GM23338 (cell line): ENCODE results near the gene C20orf204. TPM values are rescaled to one million over a fixed set of nuclear protein-coding genes. Genes with fewer than 3 reads are reported as not detected.

ENCODE experiments used
- ATAC-seq: fragments of 200-7000 bp; cut with Tn5 transposase; 3 replicates; pipeline ENCODE4 v1.9.1; 2020
- DNase-seq: peaks from one replicate; pipeline ENCODE4 v3.0.0-alpha.2; 2015; ENCODE audit warnings: low spot score
- H2AFZ ChIP-seq: fragments of 200-600 bp; sonication (generic); 2 replicates; pipeline ENCODE4 v1.8.0; 2016; ENCODE audit warnings: antibody characterized with exemption, mild to moderate bottlenecking, moderate library complexity
- H3F3A ChIP-seq: fragments of 200-600 bp; sonication (generic); replicated peaks from 2 replicates; pipeline ENCODE4 v1.8.0; 2017; ENCODE audit warnings: antibody characterized with exemption, mixed run types, low read depth
- H3K27ac ChIP-seq: fragments of 200-600 bp; sonication (generic); 2 replicates; pipeline ENCODE4 v1.6.1; 2016; ENCODE audit warnings: low read depth
- H3K27me3 ChIP-seq: fragments of 200-600 bp; sonication (generic); 2 replicates; pipeline ENCODE4 v1.8.0; 2016; ENCODE audit warnings: mild to moderate bottlenecking, mixed run types, moderate library complexity; ENCODE audit not compliant: insufficient read depth
- H3K36me3 ChIP-seq: fragments of 200-600 bp; sonication (generic); 2 replicates; pipeline ENCODE4 v1.8.0; 2016; ENCODE audit warnings: mild to moderate bottlenecking; ENCODE audit not compliant: insufficient read depth
- H3K4me1 ChIP-seq: fragments of 200-600 bp; sonication (generic); 2 replicates; pipeline ENCODE4 v1.8.0; 2016; ENCODE audit warnings: mild to moderate bottlenecking, moderate library complexity; ENCODE audit not compliant: insufficient read depth
- H3K4me2 ChIP-seq: fragments of 200-600 bp; sonication (generic); 2 replicates; pipeline ENCODE4 v1.7.1; 2017; ENCODE audit warnings: mixed run types
- H3K4me3 ChIP-seq: fragments of 200-600 bp; sonication (generic); 2 replicates; pipeline ENCODE4 v1.6.1; 2016; ENCODE audit warnings: mixed run types
- H3K79me2 ChIP-seq: fragments of 200-600 bp; sonication (generic); replicated peaks from 2 replicates; pipeline ENCODE4 v1.8.0; 2017; ENCODE audit warnings: mild to moderate bottlenecking; ENCODE audit not compliant: insufficient read depth
- H3K9me2 ChIP-seq: fragments of 200-600 bp; sonication (generic); 2 replicates; pipeline ENCODE4 v1.8.0; 2017; ENCODE audit not compliant: insufficient read depth
- H4K20me1 ChIP-seq: fragments of 200-600 bp; sonication (generic); replicated peaks from 2 replicates; pipeline ENCODE4 v1.8.0; 2017; ENCODE audit warnings: mild to moderate bottlenecking; ENCODE audit not compliant: insufficient read depth
- H3K27ac Mint-ChIP-seq: 2 replicates; pipeline ENCODE4 v1.8.0; 2020; ENCODE audit warnings: inconsistent platforms, mild to moderate bottlenecking, moderate library complexity, mixed read lengths
- H3K27me3 Mint-ChIP-seq: 3 replicates; pipeline ENCODE4 v1.8.0; 2022; ENCODE audit warnings: low read depth, mild to moderate bottlenecking, moderate library complexity, mixed read lengths, inconsistent platforms; ENCODE audit not compliant: insufficient read depth, poor library complexity
- H3K36me3 Mint-ChIP-seq: 3 replicates; pipeline ENCODE4 v1.8.0; 2021; ENCODE audit warnings: low read depth, mild to moderate bottlenecking, inconsistent platforms, moderate library complexity, mixed read lengths
- H3K4me1 Mint-ChIP-seq: 3 replicates; pipeline ENCODE4 v1.8.0; 2020; ENCODE audit warnings: mild to moderate bottlenecking, inconsistent platforms, mixed read lengths
- H3K4me3 Mint-ChIP-seq: 3 replicates; pipeline ENCODE4 v1.8.0; 2021; ENCODE audit warnings: moderate library complexity, mild to moderate bottlenecking, inconsistent platforms, mixed read lengths
- H3K9me3 Mint-ChIP-seq: 3 replicates; pipeline ENCODE4 v1.8.0; 2020; ENCODE audit warnings: moderate library complexity, mild to moderate bottlenecking, inconsistent platforms, mixed read lengths
- CREB1 ChIP-seq: fragments of 250-450 bp; sonication (Bioruptor Pico); IDR thresholded peaks from 2 replicates; pipeline ENCODE4 v1.5.0; 2020; ENCODE audit warnings: low read depth, mild to moderate bottlenecking, moderate library complexity
- EZH2 ChIP-seq: fragments of 200-600 bp; sonication (generic); IDR thresholded peaks from one replicate; pipeline ENCODE4 v1.8.0; 2017; ENCODE audit warnings: antibody characterized with exemption, mild to moderate bottlenecking, low read depth; ENCODE audit not compliant: unreplicated experiment
- EZH2phosphoT487 ChIP-seq: fragments of 200-600 bp; sonication (generic); IDR thresholded peaks from one replicate; pipeline ENCODE4 v1.8.1; 2018; ENCODE audit warnings: antibody characterized with exemption; ENCODE audit not compliant: unreplicated experiment
- JUNB ChIP-seq: IDR thresholded peaks from one replicate; pipeline ENCODE4 v1.6.1; 2016; ENCODE audit warnings: antibody characterized with exemption; ENCODE audit not compliant: unreplicated experiment
- NANOG ChIP-seq: IDR thresholded peaks from 2 replicates; pipeline ENCODE4 v1.6.1; 2016; ENCODE audit warnings: antibody characterized with exemption, borderline replicate concordance
- POLR2AphosphoS5 ChIP-seq: IDR thresholded peaks from 2 replicates; pipeline ENCODE4 v1.6.1; 2016; ENCODE audit warnings: antibody characterized with exemption, low read depth
- STAT1 ChIP-seq: IDR thresholded peaks from one replicate; pipeline ENCODE4 v1.6.1; 2016; ENCODE audit warnings: antibody characterized with exemption; ENCODE audit not compliant: unreplicated experiment
- ZNF114 ChIP-seq: fragments of 250-450 bp; sonication (Bioruptor Pico); IDR thresholded peaks from 2 replicates; pipeline ENCODE4 v1.5.0; 2020; ENCODE audit warnings: mild to moderate bottlenecking, moderate library complexity
- ZNF331 ChIP-seq: fragments of 250-450 bp; sonication (Bioruptor Pico); IDR thresholded peaks from 2 replicates; pipeline ENCODE4 v1.5.0; 2020; ENCODE audit warnings: low read depth, mild to moderate bottlenecking, moderate library complexity
- polyA plus RNA-seq: library from polyadenylated mRNA; unstranded; fragments of >200 nt; fragmentation: Nextera tagmentation; extraction: Ambion mirVana; gene quantifications from 2 replicates; pipeline ENCODE4 v1.2.1, GENCODE V29; 2016
- total RNA-seq: library from RNA; depleted of rRNA; stranded (reverse); fragments of >200 nt; shearing (Covaris generic); gene quantifications from 2 replicates; pipeline ENCODE4 v1.2.3, GENCODE V29; 2014
- TF ChIP-seq, protein P1 (sequence below): IDR thresholded peaks from 2 replicates; pipeline ENCODE4 v1.6.1; 2016; ENCODE audit warnings: antibody characterized with exemption
- TF ChIP-seq, protein P2 (sequence below): IDR thresholded peaks from one replicate; pipeline ENCODE4 v1.6.1; 2018; ENCODE audit warnings: antibody characterized with exemption; ENCODE audit not compliant: unreplicated experiment
- TF ChIP-seq, protein P3 (sequence below), 2 experiments: fragments of 200-600 bp in 1 of 2; sonication (generic) in 1 of 2; conservative IDR thresholded peaks; 2 replicates each; pipeline versions ENCODE4 v1.5.1 to v1.6.1; 2016 to 2017; ENCODE audit warnings: antibody characterized with exemption in 2 of 2, low read depth in 2 of 2, mild to moderate bottlenecking in 2 of 2, moderate library complexity in 1 of 2
- TF ChIP-seq, protein P4 (sequence below): fragments of 250-450 bp; sonication (Bioruptor Pico); IDR thresholded peaks from 2 replicates; pipeline ENCODE4 v1.5.0; 2020; ENCODE audit warnings: mild to moderate bottlenecking, moderate library complexity

C20orf204 gene
- total and polyA plus RNA-seq, 2 experiments from 2014 or later: 0.73 to 0.82 TPM

DNA sequence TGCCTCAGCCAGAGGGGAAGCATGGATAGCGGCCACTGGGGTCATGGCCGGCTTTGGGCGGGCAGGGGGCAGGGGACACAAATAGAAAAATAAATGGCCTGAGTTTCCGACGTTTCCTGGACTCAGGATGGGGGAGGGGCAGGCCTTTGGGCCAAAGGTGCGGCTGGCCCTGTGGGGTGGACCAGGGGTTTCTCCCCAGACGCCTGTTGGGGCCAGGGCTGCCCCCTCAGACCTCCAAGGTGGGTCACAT is 20.6 kb downstream of the C20orf204 start:
- Histone ChIP-seq H3F3A (no peaks in the 10 kb centered on the region), H2AFZ (peak overlapping the region; percentile 90; the same call in 1 of the 2 replicates), H3K4me2 (no peak overlapping the region), H4K20me1 (no peaks in the 10 kb centered on the region), H3K79me2 (no peaks in the 10 kb centered on the region), H3K4me3 (no peak overlapping the region), H3K36me3 (no peaks in the 10 kb centered on the region), H3K27me3 (no peaks in the 10 kb centered on the region), H3K27ac (no peak overlapping the region), H3K9me2 (no peaks in the 10 kb centered on the region), H3K4me1 (peaks cover 6% of the 10 kb centered on the region; the same call in 1 of the 2 replicates)
- ATAC-seq: no peak
- H3K4me3 Mint-ChIP-seq: no peak overlapping the region
- no peak for TF ChIP-seq CREB1
- no peak for TF ChIP-seq ZNF114 (CRISPR knock-in tag)
- no peak for TF ChIP-seq POLR2AphosphoS5
- TF ChIP-seq, protein P1, sequence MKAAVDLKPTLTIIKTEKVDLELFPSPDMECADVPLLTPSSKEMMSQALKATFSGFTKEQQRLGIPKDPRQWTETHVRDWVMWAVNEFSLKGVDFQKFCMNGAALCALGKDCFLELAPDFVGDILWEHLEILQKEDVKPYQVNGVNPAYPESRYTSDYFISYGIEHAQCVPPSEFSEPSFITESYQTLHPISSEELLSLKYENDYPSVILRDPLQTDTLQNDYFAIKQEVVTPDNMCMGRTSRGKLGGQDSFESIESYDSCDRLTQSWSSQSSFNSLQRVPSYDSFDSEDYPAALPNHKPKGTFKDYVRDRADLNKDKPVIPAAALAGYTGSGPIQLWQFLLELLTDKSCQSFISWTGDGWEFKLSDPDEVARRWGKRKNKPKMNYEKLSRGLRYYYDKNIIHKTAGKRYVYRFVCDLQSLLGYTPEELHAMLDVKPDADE: no peak
- TF ChIP-seq STAT1: no peak
- no peak for TF ChIP-seq JUNB
- TF ChIP-seq EZH2: no peak
- TF ChIP-seq, protein P2, sequence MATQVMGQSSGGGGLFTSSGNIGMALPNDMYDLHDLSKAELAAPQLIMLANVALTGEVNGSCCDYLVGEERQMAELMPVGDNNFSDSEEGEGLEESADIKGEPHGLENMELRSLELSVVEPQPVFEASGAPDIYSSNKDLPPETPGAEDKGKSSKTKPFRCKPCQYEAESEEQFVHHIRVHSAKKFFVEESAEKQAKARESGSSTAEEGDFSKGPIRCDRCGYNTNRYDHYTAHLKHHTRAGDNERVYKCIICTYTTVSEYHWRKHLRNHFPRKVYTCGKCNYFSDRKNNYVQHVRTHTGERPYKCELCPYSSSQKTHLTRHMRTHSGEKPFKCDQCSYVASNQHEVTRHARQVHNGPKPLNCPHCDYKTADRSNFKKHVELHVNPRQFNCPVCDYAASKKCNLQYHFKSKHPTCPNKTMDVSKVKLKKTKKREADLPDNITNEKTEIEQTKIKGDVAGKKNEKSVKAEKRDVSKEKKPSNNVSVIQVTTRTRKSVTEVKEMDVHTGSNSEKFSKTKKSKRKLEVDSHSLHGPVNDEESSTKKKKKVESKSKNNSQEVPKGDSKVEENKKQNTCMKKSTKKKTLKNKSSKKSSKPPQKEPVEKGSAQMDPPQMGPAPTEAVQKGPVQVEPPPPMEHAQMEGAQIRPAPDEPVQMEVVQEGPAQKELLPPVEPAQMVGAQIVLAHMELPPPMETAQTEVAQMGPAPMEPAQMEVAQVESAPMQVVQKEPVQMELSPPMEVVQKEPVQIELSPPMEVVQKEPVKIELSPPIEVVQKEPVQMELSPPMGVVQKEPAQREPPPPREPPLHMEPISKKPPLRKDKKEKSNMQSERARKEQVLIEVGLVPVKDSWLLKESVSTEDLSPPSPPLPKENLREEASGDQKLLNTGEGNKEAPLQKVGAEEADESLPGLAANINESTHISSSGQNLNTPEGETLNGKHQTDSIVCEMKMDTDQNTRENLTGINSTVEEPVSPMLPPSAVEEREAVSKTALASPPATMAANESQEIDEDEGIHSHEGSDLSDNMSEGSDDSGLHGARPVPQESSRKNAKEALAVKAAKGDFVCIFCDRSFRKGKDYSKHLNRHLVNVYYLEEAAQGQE: no peak
- TF ChIP-seq, protein P3, sequence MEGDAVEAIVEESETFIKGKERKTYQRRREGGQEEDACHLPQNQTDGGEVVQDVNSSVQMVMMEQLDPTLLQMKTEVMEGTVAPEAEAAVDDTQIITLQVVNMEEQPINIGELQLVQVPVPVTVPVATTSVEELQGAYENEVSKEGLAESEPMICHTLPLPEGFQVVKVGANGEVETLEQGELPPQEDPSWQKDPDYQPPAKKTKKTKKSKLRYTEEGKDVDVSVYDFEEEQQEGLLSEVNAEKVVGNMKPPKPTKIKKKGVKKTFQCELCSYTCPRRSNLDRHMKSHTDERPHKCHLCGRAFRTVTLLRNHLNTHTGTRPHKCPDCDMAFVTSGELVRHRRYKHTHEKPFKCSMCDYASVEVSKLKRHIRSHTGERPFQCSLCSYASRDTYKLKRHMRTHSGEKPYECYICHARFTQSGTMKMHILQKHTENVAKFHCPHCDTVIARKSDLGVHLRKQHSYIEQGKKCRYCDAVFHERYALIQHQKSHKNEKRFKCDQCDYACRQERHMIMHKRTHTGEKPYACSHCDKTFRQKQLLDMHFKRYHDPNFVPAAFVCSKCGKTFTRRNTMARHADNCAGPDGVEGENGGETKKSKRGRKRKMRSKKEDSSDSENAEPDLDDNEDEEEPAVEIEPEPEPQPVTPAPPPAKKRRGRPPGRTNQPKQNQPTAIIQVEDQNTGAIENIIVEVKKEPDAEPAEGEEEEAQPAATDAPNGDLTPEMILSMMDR (conservative IDR thresholded peaks at IDR 0.05; ENCODE audit: low read depth in 2 of 2): no peak
- TF ChIP-seq, protein P4, sequence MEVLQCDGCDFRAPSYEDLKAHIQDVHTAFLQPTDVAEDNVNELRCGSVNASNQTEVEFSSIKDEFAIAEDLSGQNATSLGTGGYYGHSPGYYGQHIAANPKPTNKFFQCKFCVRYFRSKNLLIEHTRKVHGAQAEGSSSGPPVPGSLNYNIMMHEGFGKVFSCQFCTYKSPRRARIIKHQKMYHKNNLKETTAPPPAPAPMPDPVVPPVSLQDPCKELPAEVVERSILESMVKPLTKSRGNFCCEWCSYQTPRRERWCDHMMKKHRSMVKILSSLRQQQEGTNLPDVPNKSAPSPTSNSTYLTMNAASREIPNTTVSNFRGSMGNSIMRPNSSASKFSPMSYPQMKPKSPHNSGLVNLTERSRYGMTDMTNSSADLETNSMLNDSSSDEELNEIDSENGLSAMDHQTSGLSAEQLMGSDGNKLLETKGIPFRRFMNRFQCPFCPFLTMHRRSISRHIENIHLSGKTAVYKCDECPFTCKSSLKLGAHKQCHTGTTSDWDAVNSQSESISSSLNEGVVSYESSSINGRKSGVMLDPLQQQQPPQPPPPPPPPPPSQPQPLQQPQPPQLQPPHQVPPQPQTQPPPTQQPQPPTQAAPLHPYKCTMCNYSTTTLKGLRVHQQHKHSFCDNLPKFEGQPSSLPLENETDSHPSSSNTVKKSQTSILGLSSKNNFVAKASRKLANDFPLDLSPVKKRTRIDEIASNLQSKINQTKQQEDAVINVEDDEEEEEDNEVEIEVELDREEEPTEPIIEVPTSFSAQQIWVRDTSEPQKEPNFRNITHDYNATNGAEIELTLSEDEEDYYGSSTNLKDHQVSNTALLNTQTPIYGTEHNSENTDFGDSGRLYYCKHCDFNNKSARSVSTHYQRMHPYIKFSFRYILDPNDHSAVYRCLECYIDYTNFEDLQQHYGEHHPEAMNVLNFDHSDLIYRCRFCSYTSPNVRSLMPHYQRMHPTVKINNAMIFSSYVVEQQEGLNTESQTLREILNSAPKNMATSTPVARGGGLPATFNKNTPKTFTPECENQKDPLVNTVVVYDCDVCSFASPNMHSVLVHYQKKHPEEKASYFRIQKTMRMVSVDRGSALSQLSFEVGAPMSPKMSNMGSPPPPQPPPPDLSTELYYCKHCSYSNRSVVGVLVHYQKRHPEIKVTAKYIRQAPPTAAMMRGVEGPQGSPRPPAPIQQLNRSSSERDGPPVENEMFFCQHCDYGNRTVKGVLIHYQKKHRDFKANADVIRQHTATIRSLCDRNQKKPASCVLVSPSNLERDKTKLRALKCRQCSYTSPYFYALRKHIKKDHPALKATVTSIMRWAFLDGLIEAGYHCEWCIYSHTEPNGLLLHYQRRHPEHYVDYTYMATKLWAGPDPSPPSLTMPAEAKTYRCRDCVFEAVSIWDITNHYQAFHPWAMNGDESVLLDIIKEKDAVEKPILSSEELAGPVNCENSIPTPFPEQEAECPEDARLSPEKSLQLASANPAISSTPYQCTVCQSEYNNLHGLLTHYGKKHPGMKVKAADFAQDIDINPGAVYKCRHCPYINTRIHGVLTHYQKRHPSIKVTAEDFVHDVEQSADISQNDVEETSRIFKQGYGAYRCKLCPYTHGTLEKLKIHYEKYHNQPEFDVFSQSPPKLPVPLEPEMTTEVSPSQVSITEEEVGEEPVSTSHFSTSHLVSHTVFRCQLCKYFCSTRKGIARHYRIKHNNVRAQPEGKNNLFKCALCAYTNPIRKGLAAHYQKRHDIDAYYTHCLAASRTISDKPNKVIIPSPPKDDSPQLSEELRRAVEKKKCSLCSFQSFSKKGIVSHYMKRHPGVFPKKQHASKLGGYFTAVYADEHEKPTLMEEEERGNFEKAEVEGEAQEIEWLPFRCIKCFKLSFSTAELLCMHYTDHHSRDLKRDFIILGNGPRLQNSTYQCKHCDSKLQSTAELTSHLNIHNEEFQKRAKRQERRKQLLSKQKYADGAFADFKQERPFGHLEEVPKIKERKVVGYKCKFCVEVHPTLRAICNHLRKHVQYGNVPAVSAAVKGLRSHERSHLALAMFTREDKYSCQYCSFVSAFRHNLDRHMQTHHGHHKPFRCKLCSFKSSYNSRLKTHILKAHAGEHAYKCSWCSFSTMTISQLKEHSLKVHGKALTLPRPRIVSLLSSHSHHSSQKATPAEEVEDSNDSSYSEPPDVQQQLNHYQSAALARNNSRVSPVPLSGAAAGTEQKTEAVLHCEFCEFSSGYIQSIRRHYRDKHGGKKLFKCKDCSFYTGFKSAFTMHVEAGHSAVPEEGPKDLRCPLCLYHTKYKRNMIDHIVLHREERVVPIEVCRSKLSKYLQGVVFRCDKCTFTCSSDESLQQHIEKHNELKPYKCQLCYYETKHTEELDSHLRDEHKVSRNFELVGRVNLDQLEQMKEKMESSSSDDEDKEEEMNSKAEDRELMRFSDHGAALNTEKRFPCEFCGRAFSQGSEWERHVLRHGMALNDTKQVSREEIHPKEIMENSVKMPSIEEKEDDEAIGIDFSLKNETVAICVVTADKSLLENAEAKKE (CRISPR knock-in tag): no peak
- no peak for TF ChIP-seq NANOG
- TF ChIP-seq ZNF331 (CRISPR knock-in tag): no peak
- no peak for TF ChIP-seq EZH2phosphoT487
- H3K4me1 Mint-ChIP-seq: peaks cover 32% of the 10 kb centered on the region
- no peaks in the 10 kb centered on the region for H3K36me3 Mint-ChIP-seq
- DNase-seq: no peak
- no peak overlapping the region for H3K27ac Mint-ChIP-seq
- H3K27me3 Mint-ChIP-seq: peaks cover 23% of the 10 kb centered on the region
- H3K9me3 Mint-ChIP-seq: no peaks in the 10 kb centered on the region
